WI38 (cell line): Measurements from ENCODE around the gene VTI1A.

Source experiments
- H3K4me3 ChIP-seq: 2 replicates; pipeline ENCODE4 v1.5.1; 2011; ENCODE audit warnings: low read depth, mild to moderate bottlenecking, control low read depth, low read length
- CTCF ChIP-seq: IDR thresholded peaks from 2 replicates; pipeline ENCODE4 v1.5.1; 2012; ENCODE audit warnings: low read depth, mild to moderate bottlenecking, control low read depth, low read length

The VTI1A gene

GRCh38 chr10:112790030-112790429, 343.0 kb downstream of the VTI1A start:
- no peak overlapping the region for H3K4me3 ChIP-seq
- TF ChIP-seq CTCF = no peak

DNA sequence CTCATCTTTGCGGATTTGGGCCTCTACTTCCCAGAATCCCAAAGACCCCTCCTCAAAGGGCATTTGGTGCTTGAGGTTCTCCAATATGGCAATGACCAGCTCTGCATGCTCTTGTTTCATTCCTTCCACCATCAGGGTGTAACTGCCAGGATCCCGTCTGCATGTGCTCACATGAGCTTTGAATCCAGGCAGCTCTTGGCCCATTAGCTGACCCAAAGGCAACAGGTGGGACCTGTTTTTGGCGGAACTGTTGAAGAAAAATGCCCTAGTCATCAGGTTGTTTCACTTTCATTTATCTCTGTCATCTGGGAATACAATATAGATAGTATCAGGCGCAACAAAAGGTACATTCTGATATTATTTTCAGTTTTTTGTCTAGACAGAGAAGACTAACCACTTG, 343.9 kb downstream of the VTI1A start:
- H3K4me3 ChIP-seq = no peak overlapping the region

GRCh38 chr10:112791447-112791846, 344.4 kb downstream of the VTI1A start:
- TF ChIP-seq CTCF = no peak
- no peak overlapping the region for H3K4me3 ChIP-seq

More for the DNA sequence above, 343.9 kb downstream of the VTI1A start:
- no peak for TF ChIP-seq CTCF

DNA sequence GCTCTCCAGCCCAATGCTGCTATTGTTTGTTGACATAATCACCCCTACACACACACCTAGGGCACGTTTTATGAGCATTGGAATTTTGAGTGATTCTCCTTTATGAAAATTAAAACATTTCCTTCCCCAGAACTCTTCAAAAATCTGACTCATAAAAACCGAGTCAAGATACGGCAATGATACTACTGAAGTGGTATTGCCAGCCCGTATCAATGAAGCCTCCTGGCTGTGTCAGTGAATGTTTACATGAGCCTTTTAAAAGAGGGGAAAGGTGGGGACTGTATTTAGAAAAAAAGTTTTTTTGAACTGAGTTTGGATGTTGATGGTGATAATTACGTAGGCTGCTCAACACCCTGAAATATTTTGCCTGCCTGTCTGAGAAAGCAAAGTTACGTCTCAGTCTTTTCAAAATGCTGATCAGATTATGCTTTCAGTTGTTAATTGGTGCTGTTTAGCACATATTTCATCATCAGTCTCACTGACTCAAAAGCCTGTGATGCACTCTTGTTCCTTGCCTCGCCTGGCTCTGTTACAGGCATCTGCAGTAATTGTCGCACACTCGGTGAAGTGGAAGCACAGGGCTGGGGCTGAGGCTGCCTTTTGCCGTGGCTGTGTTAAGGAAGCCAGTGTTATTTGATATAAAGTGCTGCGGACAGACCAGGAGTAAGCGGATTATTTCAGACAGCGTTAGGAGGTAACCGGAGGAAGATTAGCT, 345.6 kb downstream of the VTI1A start:
- no peak overlapping the region for H3K4me3 ChIP-seq
- TF ChIP-seq CTCF = no peak

GRCh38 chr10:112793202-112793921, 346.3 kb downstream of the VTI1A start:
- no peak overlapping the region for H3K4me3 ChIP-seq
- no peak for TF ChIP-seq CTCF

DNA sequence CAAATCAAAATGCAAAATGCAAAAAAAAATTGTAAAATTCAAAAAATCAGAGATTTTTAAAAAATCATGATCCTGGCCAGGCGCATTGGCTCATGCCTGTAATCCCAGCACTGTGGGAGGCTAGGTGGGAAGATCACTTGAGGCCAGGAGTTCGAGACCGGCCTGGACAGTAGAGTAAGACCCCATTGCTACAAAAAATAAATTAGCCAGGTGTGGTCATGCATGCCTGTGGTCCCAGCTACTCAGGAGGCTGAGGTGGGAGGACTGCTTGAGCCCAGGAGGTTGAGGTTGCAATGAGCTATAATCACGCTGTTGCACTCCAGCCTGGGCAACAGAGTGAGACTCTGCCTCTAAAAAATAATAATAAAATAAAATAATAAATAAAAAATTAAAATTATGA, 347.2 kb downstream of the VTI1A start:
- TF ChIP-seq CTCF = no peak
- H3K4me3 ChIP-seq = no peak overlapping the region

DNA sequence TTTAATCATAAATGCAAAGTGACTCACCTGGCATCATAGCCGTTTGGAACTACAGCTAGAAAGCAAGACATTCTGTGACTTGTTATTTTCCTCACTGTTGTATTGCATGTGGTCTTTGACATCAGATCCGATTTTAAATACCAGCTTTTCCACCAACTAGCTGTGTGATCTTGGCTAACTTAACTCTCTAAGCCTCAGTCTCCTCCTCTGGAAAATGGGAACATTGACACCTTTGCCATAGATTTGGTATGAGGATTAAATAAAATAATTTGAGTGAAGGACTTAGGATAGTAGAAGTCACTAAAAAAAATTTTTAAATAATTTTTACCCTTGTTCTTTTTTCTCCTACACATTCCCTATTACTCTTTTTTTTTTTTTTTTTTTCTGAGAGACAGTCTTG, 348.1 kb downstream of the VTI1A start:
- TF ChIP-seq CTCF = no peak
- no peak overlapping the region for H3K4me3 ChIP-seq
